Liver (tissue), 3 donors: Measurements from ENCODE around the gene ZACN.

Source experiments
- ATF3 ChIP-seq: IDR thresholded peaks from 2 replicates; pipeline ENCODE4 v1.6.1; 2016; ENCODE audit warnings: antibody characterized with exemption
- CTCF ChIP-seq: fragments of 150-350 bp; IDR thresholded peaks from 2 replicates; pipeline ENCODE4 v1.5.1; 2017; ENCODE audit warnings: improper control_type of control experiment, low read depth, low read length; ENCODE audit not compliant: missing input control
- FOXA1 ChIP-seq: IDR thresholded peaks from 2 replicates; pipeline ENCODE4 v1.6.1; 2016; ENCODE audit warnings: antibody characterized with exemption
- GABPA ChIP-seq, 2 donors: IDR thresholded peaks in 1 of 2; conservative IDR thresholded peaks in 1 of 2; 2 replicates each; pipeline ENCODE4 v1.6.1; 2016; ENCODE audit warnings: antibody characterized with exemption in 2 of 2, mild to moderate bottlenecking in 1 of 2, moderate library complexity in 1 of 2
- HNF4A ChIP-seq, 2 donors: conservative IDR thresholded peaks; 2 replicates each; pipeline ENCODE4 v1.6.1; 2016; ENCODE audit warnings: antibody characterized with exemption in 2 of 2, mild to moderate bottlenecking in 2 of 2
- JUND ChIP-seq, 2 donors: IDR thresholded peaks; 2 replicates each; pipeline ENCODE4 v1.6.1; 2016; ENCODE audit warnings: antibody characterized with exemption in 2 of 2
- MAX ChIP-seq: IDR thresholded peaks from 2 replicates; pipeline ENCODE4 v1.6.1; 2016; ENCODE audit warnings: antibody characterized with exemption
- RAD21 ChIP-seq, 2 donors: IDR thresholded peaks; 2 replicates each; pipeline ENCODE4 v1.6.1; 2016; ENCODE audit warnings: antibody characterized with exemption in 2 of 2, mild to moderate bottlenecking in 2 of 2
- REST ChIP-seq: IDR thresholded peaks from 2 replicates; pipeline ENCODE4 v1.6.1; 2016; ENCODE audit warnings: antibody characterized with exemption, mild to moderate bottlenecking
- RXRA ChIP-seq, 2 donors: IDR thresholded peaks; 2 replicates each; pipeline ENCODE4 v1.6.1; 2017 to 2018; ENCODE audit warnings: antibody characterized with exemption in 2 of 2, mild to moderate bottlenecking in 1 of 2
- SP1 ChIP-seq: IDR thresholded peaks from 2 replicates; pipeline ENCODE4 v1.6.1; 2018; ENCODE audit warnings: antibody characterized with exemption, mild to moderate bottlenecking
- TAF1 ChIP-seq: conservative IDR thresholded peaks from 2 replicates; pipeline ENCODE4 v1.6.1; 2016; ENCODE audit warnings: antibody characterized with exemption, mild to moderate bottlenecking
- YY1 ChIP-seq: IDR thresholded peaks from 2 replicates; pipeline ENCODE4 v1.6.1; 2016; ENCODE audit warnings: antibody characterized with exemption, mild to moderate bottlenecking
- ZBTB33 ChIP-seq: IDR thresholded peaks from 2 replicates; pipeline ENCODE4 v1.6.1; 2016; ENCODE audit warnings: antibody characterized with exemption
- donor health status: healthy.
- donor health status: healthy.

GRCh38 chr17:76032073-76032779 is 46.8 kb upstream of the ZACN start:
- TF ChIP-seq REST, result no peak
- TF ChIP-seq CTCF, result no peak
- no peak for TF ChIP-seq RAD21 (IDR thresholded peaks at IDR 0.05)
- no peak for TF ChIP-seq MAX
- TF ChIP-seq ATF3, result no peak
- TF ChIP-seq YY1, result no peak
- no peak for TF ChIP-seq FOXA1
- TF ChIP-seq SP1, result no peak
- no peak for TF ChIP-seq GABPA (IDR thresholded peaks at IDR 0.05 in 1 of 2, conservative IDR thresholded peaks at IDR 0.05 in 1 of 2)
- no peak for TF ChIP-seq HNF4A (conservative IDR thresholded peaks at IDR 0.05)
- TF ChIP-seq ZBTB33, result no peak
- no peak for TF ChIP-seq JUND (IDR thresholded peaks at IDR 0.05)
- TF ChIP-seq TAF1, result no peak
- TF ChIP-seq RXRA (IDR thresholded peaks at IDR 0.05), result no peak
